ENCODE measurements around the gene ZNF536.

The ZNF536 gene

DNA sequence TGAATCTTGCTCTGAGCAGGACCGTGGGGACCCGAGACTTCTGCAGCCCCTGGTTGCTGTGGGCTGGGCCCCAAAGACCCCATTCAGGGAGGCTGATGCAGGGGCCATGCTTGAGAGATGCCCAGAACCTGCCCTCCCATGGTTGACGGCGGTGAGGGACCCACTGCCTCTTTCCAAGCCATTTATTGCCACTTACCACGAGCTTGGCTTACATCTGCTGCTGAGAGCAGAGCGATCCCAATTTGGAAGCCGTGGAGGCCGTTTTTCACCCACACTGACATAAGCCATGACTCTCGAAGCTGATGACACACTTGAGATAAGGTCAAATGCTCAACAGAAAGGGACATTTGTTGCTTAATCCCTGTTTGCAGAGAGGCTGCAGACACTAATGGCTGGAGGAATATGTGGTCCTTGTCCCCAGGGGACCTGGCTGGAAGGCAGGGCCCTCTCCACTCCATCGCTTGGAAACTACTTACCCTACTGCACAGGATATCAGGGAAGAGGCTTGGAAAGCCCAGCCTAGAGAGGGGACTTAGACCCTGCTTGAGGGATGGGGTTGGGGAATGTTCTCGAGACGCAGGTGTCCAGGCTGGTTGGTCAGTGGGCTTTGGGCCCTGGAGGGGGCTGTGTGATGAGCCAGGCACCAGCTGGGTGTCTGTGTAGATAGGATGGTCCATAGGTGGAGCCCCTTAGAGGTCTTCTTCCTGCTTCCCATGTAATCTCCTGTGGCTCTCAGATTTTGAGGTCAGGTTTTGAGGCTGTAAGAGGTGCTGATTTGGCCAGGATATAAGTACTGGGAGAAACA lies 15.3 kb downstream of the ZNF536 start:
- no peaks in the 10 kb centered on the region for H3K9me3 ChIP-seq (ENCODE audit: insufficient read depth, low read length)
- no peak for TF ChIP-seq EZH2phosphoT487 (IDR thresholded peaks at IDR 0.05; ENCODE audit: low read depth)
- TF ChIP-seq, protein P1, sequence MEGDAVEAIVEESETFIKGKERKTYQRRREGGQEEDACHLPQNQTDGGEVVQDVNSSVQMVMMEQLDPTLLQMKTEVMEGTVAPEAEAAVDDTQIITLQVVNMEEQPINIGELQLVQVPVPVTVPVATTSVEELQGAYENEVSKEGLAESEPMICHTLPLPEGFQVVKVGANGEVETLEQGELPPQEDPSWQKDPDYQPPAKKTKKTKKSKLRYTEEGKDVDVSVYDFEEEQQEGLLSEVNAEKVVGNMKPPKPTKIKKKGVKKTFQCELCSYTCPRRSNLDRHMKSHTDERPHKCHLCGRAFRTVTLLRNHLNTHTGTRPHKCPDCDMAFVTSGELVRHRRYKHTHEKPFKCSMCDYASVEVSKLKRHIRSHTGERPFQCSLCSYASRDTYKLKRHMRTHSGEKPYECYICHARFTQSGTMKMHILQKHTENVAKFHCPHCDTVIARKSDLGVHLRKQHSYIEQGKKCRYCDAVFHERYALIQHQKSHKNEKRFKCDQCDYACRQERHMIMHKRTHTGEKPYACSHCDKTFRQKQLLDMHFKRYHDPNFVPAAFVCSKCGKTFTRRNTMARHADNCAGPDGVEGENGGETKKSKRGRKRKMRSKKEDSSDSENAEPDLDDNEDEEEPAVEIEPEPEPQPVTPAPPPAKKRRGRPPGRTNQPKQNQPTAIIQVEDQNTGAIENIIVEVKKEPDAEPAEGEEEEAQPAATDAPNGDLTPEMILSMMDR (IDR thresholded peaks at IDR 0.05; ENCODE audit: low read depth, low read length): no peak

DNA sequence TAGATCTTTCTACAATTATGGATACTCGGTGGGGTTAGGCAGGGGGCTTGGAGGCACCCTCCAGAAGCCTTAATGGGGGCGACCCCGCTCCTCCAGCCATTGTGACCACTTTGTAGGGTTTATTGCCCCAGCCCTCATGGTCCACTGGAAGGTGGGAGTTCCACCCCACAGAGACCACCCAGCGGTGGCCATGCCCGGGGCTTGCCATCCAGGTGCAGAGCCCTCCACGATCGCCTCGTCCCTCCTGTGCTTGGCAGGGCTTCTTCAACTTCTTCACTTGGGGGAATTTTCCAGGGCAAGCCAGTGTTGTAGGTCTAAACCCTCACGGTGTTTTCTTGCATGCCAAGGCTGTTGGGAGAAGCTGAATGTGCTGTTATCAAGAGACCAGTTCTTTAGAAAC lies 16.1 kb downstream of the ZNF536 start:
- Histone ChIP-seq H3K4me1 (ENCODE audit: low read length) (peaks cover 6% of the 10 kb centered on the region), H3K9ac (ENCODE audit: low read length) (no peak overlapping the region), H3K79me2 (ENCODE audit: low read length) (no peaks in the 10 kb centered on the region), H3K36me3 (replicated peaks; ENCODE audit: low read depth, low read length) (no peaks in the 10 kb centered on the region), H2AFZ (ENCODE audit: low read depth, low read length) (no peak overlapping the region), H3K27me3 (ENCODE audit: low read depth, low read length) (peaks cover 13% of the 10 kb centered on the region; the same call in 1 of the 2 replicates), H3K9me3 (ENCODE audit: insufficient read depth, low read length) (no peaks in the 10 kb centered on the region), H3K4me3 (ENCODE audit: low read length) (no peak overlapping the region), H3K4me2 (ENCODE audit: low read length) (no peak overlapping the region), H3K27ac (ENCODE audit: low read length) (no peak overlapping the region), H4K20me1 (ENCODE audit: insufficient read depth, low read length) (no peaks in the 10 kb centered on the region)
- TF ChIP-seq, protein P1 (IDR thresholded peaks at IDR 0.05; ENCODE audit: low read depth, low read length): no peak

More for the DNA sequence above, 15.3 kb downstream of the ZNF536 start:
- Histone ChIP-seq H3K4me2 (ENCODE audit: low read length) (no peak overlapping the region), H2AFZ (ENCODE audit: low read depth, low read length) (no peak overlapping the region), H3K36me3 (replicated peaks; ENCODE audit: low read depth, low read length) (no peaks in the 10 kb centered on the region), H4K20me1 (ENCODE audit: insufficient read depth, low read length) (no peaks in the 10 kb centered on the region), H3K9ac (ENCODE audit: low read length) (no peak overlapping the region), H3K4me3 (ENCODE audit: low read length) (no peak overlapping the region), H3K27me3 (ENCODE audit: low read depth, low read length) (peaks cover 9% of the 10 kb centered on the region; the same call in 1 of the 2 replicates), H3K79me2 (ENCODE audit: low read length) (no peaks in the 10 kb centered on the region), H3K27ac (ENCODE audit: low read length) (no peak overlapping the region), H3K4me1 (ENCODE audit: low read length) (no peaks in the 10 kb centered on the region)

DNA sequence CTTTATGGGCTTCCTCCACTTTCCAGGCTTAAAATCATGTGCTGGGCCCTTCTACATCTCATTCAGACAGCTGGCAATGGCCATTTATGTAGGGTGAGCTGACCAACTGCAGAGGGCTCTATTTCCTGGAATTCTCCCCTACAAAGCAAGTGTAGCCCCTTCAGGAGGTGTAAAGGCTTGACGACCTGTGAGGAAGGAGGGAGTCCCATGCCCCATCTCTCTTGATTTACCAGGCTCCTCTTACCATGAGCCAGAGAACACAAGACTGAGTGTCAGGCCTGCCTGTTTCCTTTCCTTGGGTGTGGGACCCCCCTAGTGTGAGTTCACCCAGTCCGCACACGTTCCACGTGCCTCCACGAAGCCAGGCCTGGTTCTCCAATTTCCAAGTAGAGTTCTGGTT lies 16.6 kb downstream of the ZNF536 start:
- no peak overlapping the region for H3K27ac ChIP-seq (ENCODE audit: low read length)
- H3K4me2 ChIP-seq (ENCODE audit: low read length): no peak overlapping the region
- H3K79me2 ChIP-seq (ENCODE audit: low read length): no peaks in the 10 kb centered on the region
- H4K20me1 ChIP-seq (ENCODE audit: insufficient read depth, low read length): no peaks in the 10 kb centered on the region
- H3K27me3 ChIP-seq (ENCODE audit: low read depth, low read length): peaks cover 13% of the 10 kb centered on the region; the same call in 1 of the 2 replicates
- H3K9me3 ChIP-seq (ENCODE audit: insufficient read depth, low read length): no peaks in the 10 kb centered on the region
- H3K36me3 ChIP-seq (replicated peaks; ENCODE audit: low read depth, low read length): no peaks in the 10 kb centered on the region
- peaks cover 11% of the 10 kb centered on the region for H3K4me1 ChIP-seq (ENCODE audit: low read length)
- H3K4me3 ChIP-seq (ENCODE audit: low read length): no peak overlapping the region
- H2AFZ ChIP-seq (ENCODE audit: low read depth, low read length): no peak overlapping the region
- no peak overlapping the region for H3K9ac ChIP-seq (ENCODE audit: low read length)
- TF ChIP-seq, protein P1 (IDR thresholded peaks at IDR 0.05; ENCODE audit: low read depth, low read length): no peak
- TF ChIP-seq EZH2phosphoT487 (IDR thresholded peaks at IDR 0.05; ENCODE audit: low read depth): no peak

DNA sequence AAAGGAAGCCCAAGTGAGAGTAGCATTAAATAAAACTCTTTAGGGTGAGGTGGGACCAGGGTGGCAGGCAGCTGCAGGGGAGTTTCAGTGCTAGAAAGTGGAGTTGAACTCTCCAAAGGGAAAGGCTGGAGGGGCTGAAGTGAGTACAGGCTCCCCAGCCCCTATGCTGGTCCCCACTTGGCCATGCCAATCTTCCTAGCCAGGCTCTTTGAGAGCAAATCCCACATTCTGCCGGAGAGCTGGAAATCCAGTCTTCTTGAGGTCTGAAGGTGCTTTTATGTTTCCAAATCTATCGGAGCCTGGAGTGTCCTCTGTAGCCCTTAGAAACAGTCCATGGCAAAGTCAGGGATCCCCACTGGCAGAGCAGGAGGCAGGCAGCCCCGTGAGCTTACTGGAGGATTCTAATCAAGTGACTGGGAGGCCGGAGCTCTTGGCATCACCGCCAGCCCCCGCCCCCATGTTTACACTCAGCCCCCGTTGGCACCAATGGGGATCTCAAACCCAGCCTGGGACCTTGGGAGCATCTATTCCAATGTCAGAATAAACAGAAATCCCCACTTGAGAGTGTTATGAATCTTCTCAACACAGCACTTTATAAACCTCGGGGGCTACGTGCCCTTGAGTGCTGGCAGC lies 18.3 kb downstream of the ZNF536 start:
- TF ChIP-seq EZH2phosphoT487 (IDR thresholded peaks at IDR 0.05; ENCODE audit: low read depth): no peak
- TF ChIP-seq, protein P1 (IDR thresholded peaks at IDR 0.05; ENCODE audit: low read depth, low read length): no peak
- H3K27ac ChIP-seq (ENCODE audit: low read length): no peak overlapping the region
- H3K79me2 ChIP-seq (ENCODE audit: low read length): no peaks in the 10 kb centered on the region
- no peaks in the 10 kb centered on the region for H3K36me3 ChIP-seq (replicated peaks; ENCODE audit: low read depth, low read length)
- no peaks in the 10 kb centered on the region for H4K20me1 ChIP-seq (ENCODE audit: insufficient read depth, low read length)
- peaks cover 22% of the 10 kb centered on the region for H3K27me3 ChIP-seq (ENCODE audit: low read depth, low read length)
- H3K9ac ChIP-seq (ENCODE audit: low read length): no peak overlapping the region
- H3K4me3 ChIP-seq (ENCODE audit: low read length): no peak overlapping the region
- peaks cover 12% of the 10 kb centered on the region for H3K4me1 ChIP-seq (ENCODE audit: low read length)
- no peak overlapping the region for H3K4me2 ChIP-seq (ENCODE audit: low read length)
- no peak overlapping the region for H2AFZ ChIP-seq (ENCODE audit: low read depth, low read length)
- H3K9me3 ChIP-seq (ENCODE audit: insufficient read depth, low read length): no peaks in the 10 kb centered on the region

Data from OCI-LY3 (cell line).